Measurements from ENCODE around the gene CCHCR1.
A peak's percentile ranks its signal among the peaks of the same experiment; 100 is the strongest.

Gene CCHCR1

GRCh38 chr6:31131595-31131994 lies 26.0 kb downstream of the CCHCR1 start (continued):
- TF ChIP-seq GLIS3 (CRISPR knock-in tag; IDR thresholded peaks at IDR 0.05) (no peak), ISL1 (CRISPR knock-in tag; IDR thresholded peaks at IDR 0.05) (no peak), PPARA (CRISPR knock-in tag; IDR thresholded peaks at IDR 0.05; ENCODE audit: borderline replicate concordance) (no peak), OSR1 (CRISPR knock-in tag; IDR thresholded peaks at IDR 0.05) (no peak), POU6F1 (CRISPR knock-in tag; IDR thresholded peaks at IDR 0.05; ENCODE audit: borderline replicate concordance, low read depth) (no peak)

- TF ChIP-seq CREB5 (CRISPR knock-in tag; IDR thresholded peaks at IDR 0.05; ENCODE audit: low read depth) (no peak), OSR1 (CRISPR knock-in tag; IDR thresholded peaks at IDR 0.05) (no peak), GLIS3 (CRISPR knock-in tag; IDR thresholded peaks at IDR 0.05) (no peak), RARB (CRISPR knock-in tag; IDR thresholded peaks at IDR 0.05) (no peak), SNAI2 (CRISPR knock-in tag; IDR thresholded peaks at IDR 0.05) (no peak), ESRRG (CRISPR knock-in tag; IDR thresholded peaks at IDR 0.05) (no peak), TOX (CRISPR knock-in tag; IDR thresholded peaks at IDR 0.05; ENCODE audit: borderline replicate concordance) (no peak), POU6F1 (CRISPR knock-in tag; IDR thresholded peaks at IDR 0.05; ENCODE audit: borderline replicate concordance, low read depth) (no peak), ZNF565 (CRISPR knock-in tag; conservative IDR thresholded peaks at IDR 0.05; ENCODE audit: low read depth) (no peak), ZC3H10 (CRISPR knock-in tag; IDR thresholded peaks at IDR 0.05) (no peak), ISL1 (CRISPR knock-in tag; IDR thresholded peaks at IDR 0.05) (no peak)
- TF ChIP-seq, protein P1, sequence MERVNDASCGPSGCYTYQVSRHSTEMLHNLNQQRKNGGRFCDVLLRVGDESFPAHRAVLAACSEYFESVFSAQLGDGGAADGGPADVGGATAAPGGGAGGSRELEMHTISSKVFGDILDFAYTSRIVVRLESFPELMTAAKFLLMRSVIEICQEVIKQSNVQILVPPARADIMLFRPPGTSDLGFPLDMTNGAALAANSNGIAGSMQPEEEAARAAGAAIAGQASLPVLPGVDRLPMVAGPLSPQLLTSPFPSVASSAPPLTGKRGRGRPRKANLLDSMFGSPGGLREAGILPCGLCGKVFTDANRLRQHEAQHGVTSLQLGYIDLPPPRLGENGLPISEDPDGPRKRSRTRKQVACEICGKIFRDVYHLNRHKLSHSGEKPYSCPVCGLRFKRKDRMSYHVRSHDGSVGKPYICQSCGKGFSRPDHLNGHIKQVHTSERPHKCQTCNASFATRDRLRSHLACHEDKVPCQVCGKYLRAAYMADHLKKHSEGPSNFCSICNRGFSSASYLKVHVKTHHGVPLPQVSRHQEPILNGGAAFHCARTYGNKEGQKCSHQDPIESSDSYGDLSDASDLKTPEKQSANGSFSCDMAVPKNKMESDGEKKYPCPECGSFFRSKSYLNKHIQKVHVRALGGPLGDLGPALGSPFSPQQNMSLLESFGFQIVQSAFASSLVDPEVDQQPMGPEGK (CRISPR knock-in tag; IDR thresholded peaks at IDR 0.05; ENCODE audit: borderline replicate concordance), result no peak
- TF ChIP-seq, protein P2, sequence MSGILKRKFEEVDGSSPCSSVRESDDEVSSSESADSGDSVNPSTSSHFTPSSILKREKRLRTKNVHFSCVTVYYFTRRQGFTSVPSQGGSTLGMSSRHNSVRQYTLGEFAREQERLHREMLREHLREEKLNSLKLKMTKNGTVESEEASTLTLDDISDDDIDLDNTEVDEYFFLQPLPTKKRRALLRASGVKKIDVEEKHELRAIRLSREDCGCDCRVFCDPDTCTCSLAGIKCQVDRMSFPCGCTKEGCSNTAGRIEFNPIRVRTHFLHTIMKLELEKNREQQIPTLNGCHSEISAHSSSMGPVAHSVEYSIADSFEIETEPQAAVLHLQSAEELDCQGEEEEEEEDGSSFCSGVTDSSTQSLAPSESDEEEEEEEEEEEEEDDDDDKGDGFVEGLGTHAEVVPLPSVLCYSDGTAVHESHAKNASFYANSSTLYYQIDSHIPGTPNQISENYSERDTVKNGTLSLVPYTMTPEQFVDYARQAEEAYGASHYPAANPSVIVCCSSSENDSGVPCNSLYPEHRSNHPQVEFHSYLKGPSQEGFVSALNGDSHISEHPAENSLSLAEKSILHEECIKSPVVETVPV (CRISPR knock-in tag; IDR thresholded peaks at IDR 0.05), result no peak
- ATAC-seq, result no peak
Observed at GRCh38 chr6:31130751-31131150, 26.9 kb downstream of the CCHCR1 start.

DNA sequence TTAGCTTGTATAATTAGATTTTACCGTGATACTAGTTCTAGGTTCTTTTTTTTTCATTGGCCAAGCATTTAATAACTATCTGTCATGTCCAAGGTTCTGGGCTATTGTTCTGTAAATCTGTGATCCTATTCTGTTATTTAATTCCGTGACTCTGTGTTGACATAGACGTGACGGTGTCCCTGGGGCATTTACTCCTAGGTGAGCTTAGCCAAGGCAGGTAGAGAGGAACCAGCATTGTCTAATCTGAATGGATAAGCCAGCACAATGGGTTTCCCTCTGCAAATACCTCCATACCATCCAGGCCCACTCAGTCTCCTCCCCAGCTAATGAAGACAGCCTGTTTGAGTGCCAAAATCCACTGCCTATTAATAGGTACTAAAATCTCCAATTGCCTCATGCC lies 28.5 kb downstream of the CCHCR1 start:
- ATAC-seq, result no peak
- no peak for TF ChIP-seq ZFP3 (CRISPR knock-in tag; IDR thresholded peaks at IDR 0.05)
- TF ChIP-seq CREB5 (CRISPR knock-in tag; IDR thresholded peaks at IDR 0.05; ENCODE audit: low read depth), result no peak
- TF ChIP-seq TOX (CRISPR knock-in tag; IDR thresholded peaks at IDR 0.05; ENCODE audit: borderline replicate concordance), result no peak
- TF ChIP-seq BACH2 (CRISPR knock-in tag; IDR thresholded peaks at IDR 0.05; ENCODE audit: borderline replicate concordance), result no peak
- no peak for TF ChIP-seq ISL1 (CRISPR knock-in tag; IDR thresholded peaks at IDR 0.05)
- TF ChIP-seq OSR1 (CRISPR knock-in tag; IDR thresholded peaks at IDR 0.05), result no peak

DNA sequence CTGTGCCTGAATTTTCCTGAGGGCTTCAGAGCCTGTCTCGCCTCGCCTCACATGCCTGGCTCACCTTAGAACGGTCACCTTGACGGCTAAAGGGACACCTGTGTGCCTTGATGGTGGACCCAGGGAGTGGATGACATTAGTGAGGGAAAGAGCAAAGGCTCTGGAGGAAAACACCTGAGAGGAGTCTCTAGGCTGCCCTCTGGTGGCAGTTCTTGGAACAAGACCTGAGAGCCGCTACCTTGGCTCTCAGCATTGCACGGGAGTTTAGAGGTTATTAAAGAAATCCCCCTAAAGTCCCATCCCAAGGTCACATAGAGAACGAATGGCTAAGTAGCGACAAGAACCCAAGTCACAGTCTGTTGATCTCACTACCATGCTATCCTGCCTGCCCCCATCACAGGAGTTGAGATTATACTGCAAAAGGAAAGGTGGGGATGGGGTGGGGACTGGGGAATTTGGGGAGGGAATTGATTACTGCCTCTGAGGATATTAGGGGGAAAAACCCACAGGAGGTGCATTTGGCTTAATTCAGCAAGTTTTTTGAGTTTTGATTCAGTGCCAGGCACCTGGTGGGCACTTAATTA lies 29.4 kb downstream of the CCHCR1 start:
- ATAC-seq, result peak; percentile 63
- TF ChIP-seq TOX (CRISPR knock-in tag; IDR thresholded peaks at IDR 0.05; ENCODE audit: borderline replicate concordance) (no peak), ZC3H10 (CRISPR knock-in tag; IDR thresholded peaks at IDR 0.05) (no peak), POU6F1 (CRISPR knock-in tag; IDR thresholded peaks at IDR 0.05; ENCODE audit: borderline replicate concordance, low read depth) (no peak), BACH2 (CRISPR knock-in tag; IDR thresholded peaks at IDR 0.05; ENCODE audit: borderline replicate concordance) (no peak), CSDC2 (CRISPR knock-in tag; IDR thresholded peaks at IDR 0.05) (no peak), TCF4 (CRISPR knock-in tag; IDR thresholded peaks at IDR 0.05; ENCODE audit: borderline replicate concordance) (no peak), RARB (CRISPR knock-in tag; IDR thresholded peaks at IDR 0.05) (no peak), ZFP30 (CRISPR knock-in tag; IDR thresholded peaks at IDR 0.05) (no peak), ARNTL (CRISPR knock-in tag; IDR thresholded peaks at IDR 0.05; ENCODE audit: borderline replicate concordance, low read depth) (no peak), GLIS3 (CRISPR knock-in tag; IDR thresholded peaks at IDR 0.05) (no peak), PPARA (CRISPR knock-in tag; IDR thresholded peaks at IDR 0.05; ENCODE audit: borderline replicate concordance) (no peak), ZNF70 (CRISPR knock-in tag; IDR thresholded peaks at IDR 0.05) (no peak), ZFP3 (CRISPR knock-in tag; IDR thresholded peaks at IDR 0.05) (no peak)
- TF ChIP-seq, protein P1 (CRISPR knock-in tag; IDR thresholded peaks at IDR 0.05; ENCODE audit: borderline replicate concordance), result no peak
